ENCODE measurements around the gene RFXANK. TPM values are rescaled to one million over a fixed set of nuclear protein-coding genes. Genes with fewer than 3 reads are reported as not detected.

RFXANK gene
- total RNA-seq, 1 donor from 2014 or later = 50.3 TPM

GRCh38 chr19:19185853-19186740, 6.0 kb upstream of the RFXANK start:
- H3K4me3 ChIP-seq (ENCODE audit: low read depth, low read length) = no peak overlapping the region
- no peaks in the 10 kb centered on the region for H3K27me3 ChIP-seq (ENCODE audit: control insufficient read depth, insufficient read depth, low read length)
- FAIRE-seq = no peak
- peaks cover 11% of the 10 kb centered on the region for H3K36me3 ChIP-seq (ENCODE audit: control insufficient read depth, insufficient read depth, low read length)
- peak; percentile 27 for DNase-seq (ENCODE audit: low read depth)
- TF ChIP-seq CTCF (IDR thresholded peaks at IDR 0.05; ENCODE audit: insufficient read depth, low read length, severe bottlenecking) = peak; percentile 70

GRCh38 chr19:19186742-19187141, 5.3 kb upstream of the RFXANK start:
- Histone ChIP-seq H3K36me3 (ENCODE audit: control insufficient read depth, insufficient read depth, low read length) (peaks cover 11% of the 10 kb centered on the region), H3K4me3 (ENCODE audit: low read depth, low read length) (no peak overlapping the region), H3K27me3 (ENCODE audit: control insufficient read depth, insufficient read depth, low read length) (no peaks in the 10 kb centered on the region)
- no peak for FAIRE-seq
- no peak for TF ChIP-seq CTCF (IDR thresholded peaks at IDR 0.05; ENCODE audit: insufficient read depth, low read length, severe bottlenecking)
- no peak for DNase-seq (ENCODE audit: low read depth)

- H3K27me3 ChIP-seq (ENCODE audit: control insufficient read depth, insufficient read depth, low read length) = no peaks in the 10 kb centered on the region
- H3K36me3 ChIP-seq (ENCODE audit: control insufficient read depth, insufficient read depth, low read length) = peaks cover 4% of the 10 kb centered on the region
- TF ChIP-seq CTCF (IDR thresholded peaks at IDR 0.05; ENCODE audit: insufficient read depth, low read length, severe bottlenecking) = no peak
- FAIRE-seq (no peak), DNase-seq (ENCODE audit: low read depth) (no peak)
- H3K4me3 ChIP-seq (ENCODE audit: low read depth, low read length) = peak overlapping the region; percentile 96
These were observed 335 bp upstream of the RFXANK start for GRCh38 chr19:19191768-19192077.

- H3K4me3 ChIP-seq (ENCODE audit: low read depth, low read length) = peak overlapping the region; percentile 96
- peaks cover 6% of the 10 kb centered on the region for H3K36me3 ChIP-seq (ENCODE audit: control insufficient read depth, insufficient read depth, low read length)
- DNase-seq (ENCODE audit: low read depth) = no peak
- TF ChIP-seq CTCF (IDR thresholded peaks at IDR 0.05; ENCODE audit: insufficient read depth, low read length, severe bottlenecking) = no peak
- FAIRE-seq = no peak
- H3K27me3 ChIP-seq (ENCODE audit: control insufficient read depth, insufficient read depth, low read length) = no peaks in the 10 kb centered on the region
These were observed 909 bp downstream of the RFXANK start for GRCh38 chr19:19192910-19193423.

- H3K4me3 ChIP-seq (ENCODE audit: low read depth, low read length) = no peak overlapping the region
- no peaks in the 10 kb centered on the region for H3K27me3 ChIP-seq (ENCODE audit: control insufficient read depth, insufficient read depth, low read length)
- peaks cover 10% of the 10 kb centered on the region for H3K36me3 ChIP-seq (ENCODE audit: control insufficient read depth, insufficient read depth, low read length)
- TF ChIP-seq CTCF (IDR thresholded peaks at IDR 0.05; ENCODE audit: insufficient read depth, low read length, severe bottlenecking) = no peak
- DNase-seq (ENCODE audit: low read depth) (no peak), FAIRE-seq (no peak)
These were observed 1.9 kb downstream of the RFXANK start for GRCh38 chr19:19193926-19194325.

Data from bronchial epithelial cell (primary cell).